HG03280 (cell line): ENCODE measurements around the gene DPP6.

Source experiments
- ATAC-seq: cut with Tn5 transposase; IDR thresholded peaks from one replicate; pipeline ENCODE4 v1.9.1; 2021; ENCODE audit warnings: mild to moderate bottlenecking, moderate library complexity; ENCODE audit not compliant: unreplicated experiment

DPP6 gene

DNA sequence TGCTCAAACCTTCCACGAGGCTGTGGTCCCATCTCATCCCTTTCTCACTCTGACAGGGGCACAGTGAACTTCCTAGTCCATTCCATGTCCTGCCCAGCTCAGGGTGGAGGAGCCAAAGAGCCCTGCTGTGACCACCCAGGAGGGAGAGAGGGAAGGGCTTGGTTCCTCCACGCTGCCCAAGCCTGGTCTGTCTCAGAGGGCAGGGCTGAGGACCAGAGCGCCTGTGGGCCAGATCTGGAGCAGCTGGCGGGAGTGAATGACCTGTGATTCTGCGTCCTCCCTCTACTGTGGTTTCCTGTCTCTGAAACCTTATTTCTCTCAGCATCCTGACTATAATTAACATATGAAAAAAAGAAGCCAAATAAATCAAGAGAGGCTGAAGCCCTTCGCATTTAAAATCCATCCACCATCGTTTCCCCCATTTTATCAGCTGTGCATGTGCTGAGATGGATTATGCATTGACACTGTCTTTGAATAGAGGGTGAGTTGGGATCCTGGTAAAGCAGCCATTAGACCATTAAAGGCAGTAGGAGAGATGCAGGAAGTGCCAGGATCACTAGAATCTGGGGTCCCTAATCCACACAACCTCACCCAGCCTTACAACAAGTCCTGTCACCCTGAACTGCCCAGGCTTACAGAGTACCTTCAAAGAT is 165.6 kb downstream of the DPP6 start:
- no peak for ATAC-seq

GRCh38 chr7:154231732-154232131 is 179.5 kb downstream of the DPP6 start:
- no peak for ATAC-seq

- ATAC-seq: no peak
These were observed 180.5 kb downstream of the DPP6 start for GRCh38 chr7:154232700-154233099.

DNA sequence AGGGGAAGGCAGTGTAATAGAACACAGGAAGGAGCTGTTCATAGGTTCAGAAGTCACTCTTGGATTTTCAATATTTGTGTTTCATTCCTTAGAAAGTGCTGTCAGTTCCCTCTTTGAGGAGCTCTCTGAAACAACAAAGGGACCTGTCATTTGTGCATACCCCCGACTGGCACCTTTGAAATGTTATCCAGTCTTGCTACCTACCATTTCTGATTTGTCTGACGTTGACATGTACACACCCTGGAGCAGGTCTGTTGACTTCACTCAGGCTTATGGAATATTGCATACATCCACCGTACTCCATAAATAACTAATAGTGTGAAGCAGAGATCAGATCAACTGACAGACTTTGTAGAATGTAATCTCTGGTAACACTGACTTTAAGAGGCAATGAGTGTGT is 189.8 kb downstream of the DPP6 start:
- ATAC-seq: no peak

DNA sequence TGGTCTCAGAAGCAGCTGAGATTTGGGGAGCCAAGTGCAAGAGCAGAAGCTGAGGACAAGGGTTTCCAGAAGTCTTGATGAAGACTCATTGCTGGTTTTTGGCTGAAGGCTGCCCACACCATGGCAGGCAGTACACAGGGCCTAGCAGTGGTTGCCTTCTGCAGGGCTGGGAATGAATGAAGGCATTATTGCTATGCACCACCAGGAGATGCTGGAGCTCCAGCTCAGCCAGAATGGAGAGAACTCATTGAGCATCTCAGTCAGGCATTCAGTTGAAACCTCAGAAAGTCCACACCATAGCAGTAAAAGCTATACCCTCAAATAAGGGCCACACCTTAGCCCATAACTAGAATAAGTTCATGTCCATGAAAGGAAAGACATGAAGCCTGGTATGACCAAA is 190.5 kb downstream of the DPP6 start:
- no peak for ATAC-seq

- ATAC-seq: no peak
These were observed 199.8 kb downstream of the DPP6 start for GRCh38 chr7:154252046-154252445.

DNA sequence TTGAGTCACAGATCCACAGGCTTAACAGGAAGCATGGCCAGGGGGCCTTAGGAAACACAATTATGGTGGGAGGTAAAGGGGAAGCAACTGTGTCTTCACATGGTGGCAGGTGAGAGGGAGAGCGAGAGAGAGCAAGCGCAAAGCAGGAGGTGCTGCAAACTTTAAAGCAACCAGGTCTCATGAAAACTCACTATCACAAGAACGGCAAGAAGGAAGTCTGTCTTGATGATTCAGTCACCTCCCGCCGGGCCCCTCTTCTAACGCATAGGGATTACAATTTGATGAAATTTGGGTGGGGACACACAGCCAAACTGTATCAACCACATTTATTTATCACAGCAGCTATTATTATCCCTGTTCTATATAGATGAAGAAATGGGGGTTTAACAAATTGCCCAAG is 201.6 kb downstream of the DPP6 start:
- ATAC-seq: no peak

GRCh38 chr7:154255324-154255723 is 203.1 kb downstream of the DPP6 start:
- ATAC-seq: no peak

DNA sequence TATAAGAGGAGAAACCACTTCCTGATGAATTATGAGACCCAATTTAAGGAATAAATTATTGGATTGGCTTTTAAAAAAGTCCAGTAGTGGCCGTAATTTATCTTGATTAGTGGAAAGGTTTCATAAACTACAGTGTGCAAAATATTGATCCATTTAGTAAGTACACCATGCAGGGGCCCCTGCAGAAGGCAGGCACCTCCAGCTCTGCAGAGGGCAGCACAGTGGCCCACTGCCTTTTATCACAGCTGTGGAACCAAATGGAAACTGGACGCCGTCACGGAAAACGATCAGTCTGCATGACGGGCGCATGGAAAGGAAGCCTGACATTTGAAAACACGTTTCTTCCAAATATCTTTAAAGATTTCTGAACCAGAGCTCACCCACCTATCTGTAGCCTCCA is 204.0 kb downstream of the DPP6 start:
- ATAC-seq: no peak

DNA sequence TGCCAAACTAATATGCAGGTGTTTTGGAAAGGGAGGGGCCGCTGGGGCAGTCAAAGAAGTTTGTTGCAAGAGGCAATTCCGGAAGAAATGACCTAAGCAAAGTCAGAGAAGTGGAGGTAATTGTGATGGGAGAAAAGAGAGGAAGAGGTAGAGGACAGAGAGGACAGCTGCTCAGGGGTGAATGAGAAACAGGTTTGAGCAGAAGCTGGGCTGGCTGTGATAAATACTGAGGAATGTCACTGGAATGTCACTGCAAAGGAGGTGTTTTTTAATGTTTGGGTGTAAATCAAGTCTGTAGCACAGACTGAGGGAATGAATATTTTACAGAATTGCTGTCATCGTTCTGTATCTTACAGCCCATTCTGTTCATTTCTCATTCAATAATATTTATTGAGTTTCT is 207.2 kb downstream of the DPP6 start:
- ATAC-seq: no peak

DNA sequence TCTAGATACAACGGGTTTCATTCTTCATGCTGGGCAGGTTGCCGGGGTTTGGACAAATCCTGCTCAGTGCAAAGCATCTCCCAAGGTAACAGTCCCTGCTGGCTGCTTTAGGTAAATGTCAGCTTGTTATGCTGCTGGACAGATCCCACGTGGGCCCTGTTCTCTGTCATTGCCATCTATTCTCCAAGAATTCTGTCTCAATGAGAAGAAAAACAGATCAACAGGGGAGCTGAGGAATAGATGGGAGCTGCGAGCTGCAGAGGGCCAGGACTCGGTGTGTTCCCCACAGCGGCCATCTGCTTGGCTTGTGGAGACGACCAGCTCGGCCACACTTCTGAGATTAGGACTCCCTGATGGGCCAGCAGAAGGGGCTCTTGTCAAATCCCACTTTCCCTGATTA is 235.2 kb downstream of the DPP6 start:
- ATAC-seq: no peak

- no peak for ATAC-seq
These were observed 236.9 kb downstream of the DPP6 start for GRCh38 chr7:154289119-154289518.

GRCh38 chr7:154296443-154296842 is 244.2 kb downstream of the DPP6 start:
- ATAC-seq: no peak

- no peak for ATAC-seq
These were observed 247.5 kb downstream of the DPP6 start for GRCh38 chr7:154299736-154300135.

DNA sequence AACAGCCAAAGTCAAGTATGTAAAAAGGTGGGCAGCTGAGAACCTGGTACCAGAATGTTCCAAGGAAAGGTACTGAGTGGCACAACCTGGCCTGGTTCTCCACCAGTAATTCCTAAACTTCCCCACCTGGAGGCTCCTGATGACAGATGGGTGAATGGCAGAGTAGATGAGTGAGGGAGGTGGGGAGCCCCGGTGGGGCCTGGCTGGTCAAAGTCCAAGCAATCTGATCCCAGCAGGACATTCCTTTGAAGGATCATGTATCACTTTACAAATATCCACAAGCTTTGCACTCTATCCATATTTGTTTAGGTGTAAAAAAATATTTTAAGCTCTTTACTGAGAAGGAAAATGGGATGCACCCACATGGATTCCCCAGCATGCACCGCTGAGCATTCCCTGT is 250.2 kb downstream of the DPP6 start:
- ATAC-seq: no peak

DNA sequence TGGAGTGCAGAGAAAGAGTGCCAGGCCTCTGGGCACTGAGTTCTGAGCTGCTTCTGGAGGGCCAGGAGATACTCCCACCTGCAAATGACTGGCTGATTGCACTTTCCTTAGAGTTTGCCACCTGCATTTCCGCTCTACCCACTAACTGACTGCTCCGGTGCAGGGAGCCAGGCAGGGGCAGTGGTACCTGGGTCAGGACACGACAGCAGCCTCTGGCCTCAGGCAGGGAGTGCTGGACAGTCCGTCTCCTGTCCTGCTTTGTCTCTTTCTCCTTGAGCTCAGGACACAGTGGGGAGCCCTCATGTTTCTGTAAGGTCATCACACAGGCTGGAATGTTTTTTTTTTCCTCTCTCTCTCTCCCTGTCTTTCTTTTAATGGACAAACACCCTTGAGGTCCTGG is 252.0 kb downstream of the DPP6 start:
- ATAC-seq: no peak

GRCh38 chr7:154304740-154305700 is 252.8 kb downstream of the DPP6 start:
- no peak for ATAC-seq

GRCh38 chr7:154306036-154306435 is 253.8 kb downstream of the DPP6 start:
- no peak for ATAC-seq

DNA sequence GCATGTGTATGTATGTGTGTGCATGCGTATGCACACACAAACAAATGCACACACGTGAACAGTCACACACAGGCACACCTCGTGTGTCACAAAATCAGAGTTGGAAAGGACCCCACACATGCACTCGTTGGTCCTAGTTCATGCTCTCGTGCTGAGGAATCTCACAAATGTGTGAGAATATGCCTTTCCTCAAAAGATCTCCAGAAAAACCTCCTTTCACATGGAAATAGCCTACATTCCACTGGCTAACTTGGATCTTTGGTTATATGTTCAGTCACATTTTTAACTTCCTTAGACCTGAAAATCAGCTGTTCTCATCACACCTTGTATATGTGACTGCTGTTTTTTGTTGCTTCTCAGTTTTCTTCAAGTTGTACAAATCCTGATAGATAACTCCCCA is 256.7 kb downstream of the DPP6 start:
- no peak for ATAC-seq

- no peak for ATAC-seq
These were observed 257.9 kb downstream of the DPP6 start for GRCh38 chr7:154310114-154310513.

- no peak for ATAC-seq
These were observed 272.0 kb downstream of the DPP6 start for GRCh38 chr7:154324196-154324595.

DNA sequence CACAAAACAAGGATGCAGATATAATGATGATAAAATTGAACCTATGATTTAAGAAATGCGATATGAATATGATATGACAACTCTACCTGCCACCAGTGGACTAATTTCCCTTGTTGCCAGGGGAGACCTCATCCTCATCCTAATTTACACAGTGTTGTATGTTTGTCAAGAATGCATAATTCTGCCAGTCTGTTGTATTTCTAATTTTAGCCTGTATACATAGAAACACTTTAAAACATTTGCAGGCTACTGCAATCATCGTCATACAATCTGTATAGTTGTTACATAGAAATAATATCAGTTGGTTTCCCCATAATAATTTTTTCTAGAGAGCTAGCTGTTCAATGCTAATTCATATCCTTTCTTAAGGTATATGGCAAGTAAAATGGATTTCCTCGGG is 274.2 kb downstream of the DPP6 start:
- ATAC-seq: no peak
